ENCODE data around the gene FDXR. TPM values are rescaled to one million over a fixed set of nuclear protein-coding genes. Genes with fewer than 3 reads are reported as not detected.

FDXR gene
- total and polyA plus RNA-seq, 9 donors = 2.4 to 5.4 (median 3.0) TPM

DNA sequence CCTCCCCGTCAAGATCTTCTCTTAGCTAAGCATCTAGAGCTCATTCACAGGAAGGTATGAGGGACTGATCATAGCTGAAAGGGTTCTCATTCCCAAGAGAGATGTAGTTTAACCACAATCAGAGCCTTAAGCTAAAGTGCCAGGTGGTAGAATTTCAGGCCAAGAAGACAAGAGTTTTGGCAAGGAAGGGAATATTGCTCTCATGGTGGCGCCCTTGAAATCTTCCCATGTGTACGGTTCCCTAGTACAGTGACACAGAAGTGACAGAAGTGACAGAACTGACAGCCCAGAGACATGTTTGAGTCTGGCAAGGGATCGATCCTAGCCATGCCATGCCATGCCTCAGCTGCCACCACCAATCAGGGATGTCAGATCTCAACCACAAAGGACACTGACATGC, 15.6 kb downstream of the FDXR start:
- Histone ChIP-seq H3K4me1 (ENCODE audit: control insufficient read depth, insufficient read depth, low read length) (peaks cover 37% of the 10 kb centered on the region), H3K27ac (ENCODE audit: low read length) (no peak overlapping the region), H3K4me3 (ENCODE audit: low read length) (no peak overlapping the region), H3K9me3 (replicated peaks; ENCODE audit: control insufficient read depth, low read depth, low read length) (no peaks in the 10 kb centered on the region), H3K27me3 (ENCODE audit: control insufficient read depth, insufficient read depth, low read length) (peaks cover 84% of the 10 kb centered on the region), H3K36me3 (ENCODE audit: control insufficient read depth, insufficient read depth, low read length) (no peaks in the 10 kb centered on the region)
- WGBS (ENCODE audit: insufficient coverage) = 81% methylated on average over 3 of the region's 4 CpGs
- no peak for DNase-seq

DNA sequence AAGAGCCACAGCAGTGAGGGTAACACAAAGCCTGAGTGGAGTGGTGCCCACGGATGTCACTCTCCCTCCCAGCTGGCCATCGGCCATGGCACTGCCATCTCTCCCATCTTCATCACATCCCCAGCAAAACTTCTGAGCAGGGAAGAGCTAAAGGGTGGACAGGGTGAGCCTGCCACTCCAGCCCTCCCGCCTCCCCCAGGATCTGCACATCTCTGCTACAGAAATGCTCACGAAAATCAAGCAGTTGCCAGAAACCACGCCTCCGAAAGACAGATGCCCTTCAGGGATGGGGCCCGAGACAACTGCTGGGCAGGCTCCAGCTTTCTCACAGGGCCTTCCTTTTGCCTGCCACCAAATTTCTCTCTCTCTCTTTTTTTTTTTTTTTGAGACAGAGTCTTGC, 16.7 kb downstream of the FDXR start:
- WGBS (ENCODE audit: insufficient coverage) = 66% methylated on average over 3 of the region's 7 CpGs
- H3K36me3 ChIP-seq (ENCODE audit: control insufficient read depth, insufficient read depth, low read length) = no peaks in the 10 kb centered on the region
- no peak overlapping the region for H3K27ac ChIP-seq (ENCODE audit: low read length)
- no peaks in the 10 kb centered on the region for H3K9me3 ChIP-seq (replicated peaks; ENCODE audit: control insufficient read depth, low read depth, low read length)
- H3K4me1 ChIP-seq (ENCODE audit: control insufficient read depth, insufficient read depth, low read length) = peaks cover 30% of the 10 kb centered on the region
- H3K27me3 ChIP-seq (ENCODE audit: control insufficient read depth, insufficient read depth, low read length) = peaks cover 86% of the 10 kb centered on the region
- H3K4me3 ChIP-seq (ENCODE audit: low read length) = no peak overlapping the region
- no peak for DNase-seq

DNA sequence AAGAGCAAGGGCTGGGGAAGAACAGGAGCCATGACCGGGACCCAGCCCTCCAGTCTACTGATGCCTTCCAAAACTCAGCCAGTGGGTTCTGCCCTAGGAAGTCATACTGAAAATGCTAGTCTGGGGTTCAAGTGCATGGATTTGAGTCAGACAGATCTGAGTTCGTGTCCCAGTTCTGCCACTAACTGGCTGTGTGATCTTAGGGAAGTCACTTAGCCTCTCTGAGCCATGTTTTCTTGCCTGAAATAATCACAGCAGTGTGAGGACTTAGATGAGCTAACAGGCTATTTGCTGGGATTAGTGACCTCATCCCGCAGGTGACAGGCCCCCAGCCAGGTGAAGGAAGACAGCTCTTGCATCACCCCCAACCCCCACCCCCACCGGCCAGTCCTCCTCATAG, 17.5 kb downstream of the FDXR start:
- Histone ChIP-seq H3K4me3 (ENCODE audit: low read length) (no peak overlapping the region), H3K4me1 (ENCODE audit: control insufficient read depth, insufficient read depth, low read length) (peaks cover 22% of the 10 kb centered on the region), H3K27ac (ENCODE audit: low read length) (no peak overlapping the region), H3K9me3 (replicated peaks; ENCODE audit: control insufficient read depth, low read depth, low read length) (no peaks in the 10 kb centered on the region), H3K36me3 (ENCODE audit: control insufficient read depth, insufficient read depth, low read length) (no peaks in the 10 kb centered on the region), H3K27me3 (ENCODE audit: control insufficient read depth, insufficient read depth, low read length) (peaks cover 86% of the 10 kb centered on the region)
- no peak for DNase-seq
- 85% methylated on average over 4 of the region's 4 CpGs for WGBS (ENCODE audit: insufficient coverage)

DNA sequence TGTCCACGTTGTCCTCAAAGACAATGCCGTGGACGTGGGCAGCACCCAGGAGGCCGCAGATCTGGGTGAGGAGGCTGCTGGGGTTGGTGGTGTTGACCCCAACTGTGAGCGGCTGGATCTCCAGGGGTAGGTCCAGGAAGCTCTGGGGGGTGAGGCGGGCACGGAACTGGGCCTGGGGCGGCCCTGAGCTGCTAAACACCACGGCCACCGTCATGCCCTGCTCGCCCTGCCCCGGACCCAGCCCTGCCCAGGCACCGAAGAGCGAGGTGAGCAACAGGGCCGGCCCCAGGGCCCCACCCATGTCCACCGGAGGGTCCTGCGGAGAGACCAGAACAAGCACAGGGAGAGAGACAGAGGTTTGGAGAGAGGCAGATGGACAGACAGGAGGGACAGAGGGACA, 18.0 kb downstream of the FDXR start:
- Histone ChIP-seq H3K27ac (ENCODE audit: low read length) (no peak overlapping the region), H3K27me3 (ENCODE audit: control insufficient read depth, insufficient read depth, low read length) (peaks cover 84% of the 10 kb centered on the region), H3K9me3 (replicated peaks; ENCODE audit: control insufficient read depth, low read depth, low read length) (no peaks in the 10 kb centered on the region), H3K4me1 (ENCODE audit: control insufficient read depth, insufficient read depth, low read length) (peaks cover 17% of the 10 kb centered on the region), H3K36me3 (ENCODE audit: control insufficient read depth, insufficient read depth, low read length) (no peaks in the 10 kb centered on the region), H3K4me3 (ENCODE audit: low read length) (no peak overlapping the region)
- WGBS (ENCODE audit: insufficient coverage) = 90% methylated on average over 16 of the region's 17 CpGs
- no peak for DNase-seq

GRCh38 chr17:74853669-74854068, 19.1 kb downstream of the FDXR start:
- Histone ChIP-seq H3K4me1 (ENCODE audit: control insufficient read depth, insufficient read depth, low read length) (peaks cover 14% of the 10 kb centered on the region), H3K27me3 (ENCODE audit: control insufficient read depth, insufficient read depth, low read length) (peaks cover 76% of the 10 kb centered on the region), H3K9me3 (replicated peaks; ENCODE audit: control insufficient read depth, low read depth, low read length) (no peaks in the 10 kb centered on the region), H3K4me3 (ENCODE audit: low read length) (no peak overlapping the region), H3K36me3 (ENCODE audit: control insufficient read depth, insufficient read depth, low read length) (no peaks in the 10 kb centered on the region), H3K27ac (ENCODE audit: low read length) (no peak overlapping the region)
- no peak for DNase-seq
- WGBS (ENCODE audit: insufficient coverage) = 68% methylated on average over 7 of the region's 8 CpGs

DNA sequence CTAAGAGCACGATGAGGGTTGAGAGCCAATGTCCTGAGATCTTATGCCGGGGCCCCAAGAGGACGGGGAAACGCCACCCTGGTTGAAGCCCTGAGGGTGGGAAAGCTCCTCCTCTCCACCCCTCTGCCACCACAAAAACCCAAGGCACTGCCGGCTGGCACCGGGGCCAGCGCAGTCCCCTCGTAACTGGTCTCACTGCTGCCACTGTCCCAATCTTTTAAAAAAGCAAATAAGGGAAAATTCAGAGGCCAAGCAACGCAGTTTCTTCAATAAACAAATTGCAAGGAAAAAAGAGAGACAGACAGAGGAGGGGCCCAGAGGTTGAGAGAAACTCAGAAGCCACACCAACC, 19.8 kb downstream of the FDXR start:
- Histone ChIP-seq H3K9me3 (replicated peaks; ENCODE audit: control insufficient read depth, low read depth, low read length) (no peaks in the 10 kb centered on the region), H3K36me3 (ENCODE audit: control insufficient read depth, insufficient read depth, low read length) (no peaks in the 10 kb centered on the region), H3K27me3 (ENCODE audit: control insufficient read depth, insufficient read depth, low read length) (peaks cover 71% of the 10 kb centered on the region), H3K27ac (ENCODE audit: low read length) (no peak overlapping the region), H3K4me1 (ENCODE audit: control insufficient read depth, insufficient read depth, low read length) (peaks cover 14% of the 10 kb centered on the region), H3K4me3 (ENCODE audit: low read length) (no peak overlapping the region)
- WGBS (ENCODE audit: insufficient coverage) = 9% methylated on average over 4 of the region's 9 CpGs
- no peak for DNase-seq

DNA sequence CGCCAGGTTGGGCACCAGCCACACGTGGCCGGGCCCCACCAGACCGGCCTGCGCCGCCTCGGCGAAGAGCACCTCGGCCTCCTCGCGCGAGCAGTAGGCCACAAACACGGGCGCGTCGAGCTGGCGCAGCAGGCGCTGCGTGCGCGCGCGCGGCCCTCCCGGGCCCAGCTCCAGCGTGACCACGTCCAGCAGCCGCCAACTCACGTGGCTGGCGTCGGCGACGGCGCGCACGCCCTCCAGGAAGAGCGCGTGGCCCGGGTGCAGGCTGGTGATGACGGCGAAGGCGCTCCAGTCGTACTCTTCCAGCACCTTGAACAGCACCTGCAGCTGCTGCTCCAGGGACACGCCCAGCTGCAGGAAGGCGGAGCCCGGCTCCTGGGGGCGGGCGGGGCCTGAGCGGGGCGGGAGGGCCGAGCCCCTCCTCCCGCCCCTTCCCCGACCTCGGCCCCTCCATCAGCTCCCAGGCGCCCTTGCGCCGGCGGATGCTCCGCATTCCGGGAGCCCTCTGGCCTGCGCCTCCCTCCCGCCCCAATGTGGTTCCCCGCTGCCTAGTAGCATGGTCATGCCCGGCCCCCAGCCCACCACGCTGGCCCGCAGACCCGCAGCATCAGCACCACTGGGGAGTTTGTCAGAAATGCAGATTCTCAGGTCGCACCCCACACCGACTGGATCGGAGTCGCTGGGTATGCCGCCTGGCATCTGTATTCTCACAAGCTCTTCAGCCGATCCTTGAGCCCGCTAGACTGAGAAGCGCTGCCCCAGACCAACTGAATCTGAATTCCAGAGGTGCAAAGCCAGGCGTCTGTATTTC, 20.4 kb downstream of the FDXR start:
- Histone ChIP-seq H3K4me1 (ENCODE audit: control insufficient read depth, insufficient read depth, low read length) (peaks cover 13% of the 10 kb centered on the region), H3K27me3 (ENCODE audit: control insufficient read depth, insufficient read depth, low read length) (peaks cover 69% of the 10 kb centered on the region), H3K27ac (ENCODE audit: low read length) (no peak overlapping the region), H3K9me3 (replicated peaks; ENCODE audit: control insufficient read depth, low read depth, low read length) (no peaks in the 10 kb centered on the region), H3K36me3 (ENCODE audit: control insufficient read depth, insufficient read depth, low read length) (no peaks in the 10 kb centered on the region), H3K4me3 (ENCODE audit: low read length) (no peak overlapping the region)
- no peak for DNase-seq
- WGBS (ENCODE audit: insufficient coverage) = 7% methylated on average over 75 of the region's 76 CpGs

GRCh38 chr17:74851612-74852236, 21.1 kb downstream of the FDXR start:
- 57% methylated on average over 26 of the region's 29 CpGs for WGBS (ENCODE audit: insufficient coverage)
- no peak overlapping the region for H3K27ac ChIP-seq (ENCODE audit: low read length)
- peaks cover 10% of the 10 kb centered on the region for H3K4me1 ChIP-seq (ENCODE audit: control insufficient read depth, insufficient read depth, low read length)
- peaks cover 62% of the 10 kb centered on the region for H3K27me3 ChIP-seq (ENCODE audit: control insufficient read depth, insufficient read depth, low read length)
- no peaks in the 10 kb centered on the region for H3K36me3 ChIP-seq (ENCODE audit: control insufficient read depth, insufficient read depth, low read length)
- DNase-seq = no peak
- H3K9me3 ChIP-seq (replicated peaks; ENCODE audit: control insufficient read depth, low read depth, low read length) = no peaks in the 10 kb centered on the region
- H3K4me3 ChIP-seq (ENCODE audit: low read length) = no peak overlapping the region

DNA sequence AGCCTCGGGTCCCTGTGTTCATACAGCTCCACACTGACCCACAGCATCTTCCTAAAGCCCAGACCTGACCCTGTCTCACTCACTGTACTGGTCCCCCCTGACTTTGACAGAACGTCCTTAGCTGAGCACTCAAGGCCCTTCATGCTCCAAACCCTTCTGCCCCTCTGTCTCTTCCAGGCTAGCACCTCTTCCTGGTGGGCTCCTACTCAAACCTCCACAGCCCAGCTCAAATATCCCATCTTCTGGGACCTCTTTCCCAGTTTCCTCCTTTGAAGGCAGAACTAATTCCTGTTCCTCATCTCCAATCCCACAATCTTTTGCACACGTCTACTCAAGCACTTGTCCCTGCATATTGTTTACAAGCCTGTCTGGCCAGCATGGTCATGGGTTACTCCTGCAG, 21.9 kb downstream of the FDXR start:
- no peak overlapping the region for H3K4me3 ChIP-seq (ENCODE audit: low read length)
- DNase-seq = no peak
- WGBS (ENCODE audit: insufficient coverage) = 61% methylated on average over 2 of the region's 3 CpGs
- H3K4me1 ChIP-seq (ENCODE audit: control insufficient read depth, insufficient read depth, low read length) = peaks cover 9% of the 10 kb centered on the region
- no peak overlapping the region for H3K27ac ChIP-seq (ENCODE audit: low read length)
- H3K27me3 ChIP-seq (ENCODE audit: control insufficient read depth, insufficient read depth, low read length) = peaks cover 62% of the 10 kb centered on the region
- no peaks in the 10 kb centered on the region for H3K36me3 ChIP-seq (ENCODE audit: control insufficient read depth, insufficient read depth, low read length)
- H3K9me3 ChIP-seq (replicated peaks; ENCODE audit: control insufficient read depth, low read depth, low read length) = no peaks in the 10 kb centered on the region

DNA sequence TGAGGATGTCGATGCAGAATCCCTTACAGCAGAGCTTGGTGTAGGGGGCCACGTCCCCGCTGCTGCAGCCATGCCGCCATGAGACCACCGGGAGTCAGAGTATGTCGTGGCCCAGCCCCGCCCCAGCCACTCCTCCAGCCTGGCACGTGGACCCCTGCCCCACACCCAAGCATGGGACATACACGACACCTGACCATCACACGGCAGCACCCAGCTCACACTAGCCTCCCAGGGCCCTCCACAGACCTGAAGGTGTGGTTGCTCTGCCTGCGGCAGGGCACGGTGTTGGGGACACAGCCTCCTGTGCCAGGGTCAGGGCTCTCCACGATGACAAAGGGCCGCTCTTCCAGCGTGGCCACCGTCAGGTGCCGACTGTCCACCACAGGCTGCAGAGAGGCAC, 22.5 kb downstream of the FDXR start:
- peaks cover 59% of the 10 kb centered on the region for H3K27me3 ChIP-seq (ENCODE audit: control insufficient read depth, insufficient read depth, low read length)
- H3K9me3 ChIP-seq (replicated peaks; ENCODE audit: control insufficient read depth, low read depth, low read length) = no peaks in the 10 kb centered on the region
- no peak overlapping the region for H3K27ac ChIP-seq (ENCODE audit: low read length)
- DNase-seq = no peak
- no peaks in the 10 kb centered on the region for H3K36me3 ChIP-seq (ENCODE audit: control insufficient read depth, insufficient read depth, low read length)
- 85% methylated on average over 13 of the region's 17 CpGs for WGBS (ENCODE audit: insufficient coverage)
- H3K4me1 ChIP-seq (ENCODE audit: control insufficient read depth, insufficient read depth, low read length) = peaks cover 5% of the 10 kb centered on the region
- H3K4me3 ChIP-seq (ENCODE audit: low read length) = no peak overlapping the region
